Activated CD8-positive, alpha-beta memory T cell treated with anti-CD3 and anti-CD28 coated beads, Interleukin-2, amount 50 U/mL, for 24 hours (primary cell): ENCODE data around the gene SERPINA3.
"Not testable (repeated sequence)": the region's sequence is repeated elsewhere in the genome, so short reads cannot be mapped to it uniquely, and the experiment has no call there.

Experiments
- DNase-seq: peaks from one replicate; pipeline ENCODE4 v3.0.0-alpha.2; 2020; ENCODE audit errors: extremely low read depth

The SERPINA3 gene

GRCh38 chr14:94633121-94633520 lies 20.9 kb downstream of the SERPINA3 start:
- no peak for DNase-seq

GRCh38 chr14:94635154-94635553 lies 23.0 kb downstream of the SERPINA3 start:
- DNase-seq = no peak

GRCh38 chr14:94636744-94637412 lies 24.7 kb downstream of the SERPINA3 start:
- DNase-seq = no peak

- DNase-seq = not testable (repeated sequence)
Measured at GRCh38 chr14:94637814-94638213, 25.6 kb downstream of the SERPINA3 start.

- DNase-seq = no peak
Measured at GRCh38 chr14:94638339-94638738, 26.1 kb downstream of the SERPINA3 start.

GRCh38 chr14:94638961-94639817 lies 27.0 kb downstream of the SERPINA3 start:
- no peak for DNase-seq

GRCh38 chr14:94640721-94641631 lies 28.8 kb downstream of the SERPINA3 start:
- DNase-seq = no peak

GRCh38 chr14:94641632-94641955 lies 29.4 kb downstream of the SERPINA3 start:
- DNase-seq = no peak

- DNase-seq = no peak
Measured at GRCh38 chr14:94643316-94644101, 31.3 kb downstream of the SERPINA3 start.

GRCh38 chr14:94644102-94644535 lies 31.9 kb downstream of the SERPINA3 start:
- no peak for DNase-seq

- DNase-seq = no peak
Measured at GRCh38 chr14:94646066-94646465, 33.9 kb downstream of the SERPINA3 start.

GRCh38 chr14:94646481-94646880 lies 34.3 kb downstream of the SERPINA3 start:
- DNase-seq = no peak

- no peak for DNase-seq
Measured at GRCh38 chr14:94648801-94649200, 36.6 kb downstream of the SERPINA3 start.

- no peak for DNase-seq
Measured at GRCh38 chr14:94649543-94650443, 37.6 kb downstream of the SERPINA3 start.

- DNase-seq = no peak
Measured at GRCh38 chr14:94650444-94650775, 38.2 kb downstream of the SERPINA3 start.

- no peak for DNase-seq
Measured at GRCh38 chr14:94650806-94651805, 38.9 kb downstream of the SERPINA3 start.

- DNase-seq = no peak
Measured at GRCh38 chr14:94653321-94653720, 41.1 kb downstream of the SERPINA3 start.

GRCh38 chr14:94654071-94654861 lies 42.1 kb downstream of the SERPINA3 start:
- DNase-seq = no peak
